Activated T-cell treated with anti-CD3 and anti-CD28 coated beads, Interleukin-2, amount 50 U/mL, for 24 hours (primary cell): Measurements from ENCODE around the gene IL17RC.

ENCODE experiments used
- DNase-seq: peaks from one replicate; pipeline ENCODE4 v3.0.0-alpha.2; 2020
- H3K27ac Mint-ChIP-seq: 2 replicates; pipeline ENCODE4 v1.8.0; 2020; ENCODE audit warnings: mild to moderate bottlenecking, mixed read lengths
- H3K27me3 Mint-ChIP-seq: 2 replicates; pipeline ENCODE4 v1.8.0; 2020; ENCODE audit warnings: mixed read lengths
- H3K36me3 Mint-ChIP-seq: 2 replicates; pipeline ENCODE4 v1.8.0; 2020; ENCODE audit warnings: low read depth, mixed read lengths
- H3K4me1 Mint-ChIP-seq: 2 replicates; pipeline ENCODE4 v1.8.0; 2020; ENCODE audit warnings: low read depth, mixed read lengths
- H3K4me3 Mint-ChIP-seq: 2 replicates; pipeline ENCODE4 v1.8.0; 2020; ENCODE audit warnings: mild to moderate bottlenecking, moderate library complexity, mixed read lengths
- H3K9me3 Mint-ChIP-seq: 2 replicates; pipeline ENCODE4 v1.8.0; 2020; ENCODE audit warnings: mixed read lengths

The IL17RC gene

DNA sequence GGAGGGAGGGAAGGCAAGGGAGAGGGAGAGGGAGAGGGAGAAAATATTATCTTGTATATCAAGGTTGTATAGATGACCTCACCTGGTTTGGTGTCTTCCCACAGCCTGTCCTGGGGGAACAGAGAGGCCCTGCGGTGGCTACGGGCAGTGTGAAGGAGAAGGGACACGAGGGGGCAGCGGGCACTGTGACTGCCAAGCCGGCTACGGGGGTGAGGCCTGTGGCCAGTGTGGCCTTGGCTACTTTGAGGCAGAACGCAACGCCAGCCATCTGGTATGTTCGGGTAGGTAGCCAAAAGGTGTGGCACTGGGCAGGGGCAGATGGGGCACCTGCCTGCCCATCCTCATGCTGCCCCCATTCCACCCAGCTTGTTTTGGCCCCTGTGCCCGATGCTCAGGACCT lies 23.8 kb downstream of the IL17RC start:
- no peak for DNase-seq
- H3K36me3 Mint-ChIP-seq: peaks cover 56% of the 10 kb centered on the region
- H3K27ac Mint-ChIP-seq: no peak overlapping the region
- H3K27me3 Mint-ChIP-seq: no peaks in the 10 kb centered on the region
- H3K4me1 Mint-ChIP-seq: peaks cover 11% of the 10 kb centered on the region
- no peak overlapping the region for H3K4me3 Mint-ChIP-seq
- H3K9me3 Mint-ChIP-seq: no peaks in the 10 kb centered on the region

- no peak for DNase-seq
- no peaks in the 10 kb centered on the region for H3K27me3 Mint-ChIP-seq
- H3K4me1 Mint-ChIP-seq: peaks cover 11% of the 10 kb centered on the region
- peak overlapping the region; percentile 34 for H3K27ac Mint-ChIP-seq
- H3K9me3 Mint-ChIP-seq: no peaks in the 10 kb centered on the region
- no peak overlapping the region for H3K4me3 Mint-ChIP-seq
- H3K36me3 Mint-ChIP-seq: peaks cover 52% of the 10 kb centered on the region
Measured at GRCh38 chr3:9942164-9942563, 25.3 kb downstream of the IL17RC start.

DNA sequence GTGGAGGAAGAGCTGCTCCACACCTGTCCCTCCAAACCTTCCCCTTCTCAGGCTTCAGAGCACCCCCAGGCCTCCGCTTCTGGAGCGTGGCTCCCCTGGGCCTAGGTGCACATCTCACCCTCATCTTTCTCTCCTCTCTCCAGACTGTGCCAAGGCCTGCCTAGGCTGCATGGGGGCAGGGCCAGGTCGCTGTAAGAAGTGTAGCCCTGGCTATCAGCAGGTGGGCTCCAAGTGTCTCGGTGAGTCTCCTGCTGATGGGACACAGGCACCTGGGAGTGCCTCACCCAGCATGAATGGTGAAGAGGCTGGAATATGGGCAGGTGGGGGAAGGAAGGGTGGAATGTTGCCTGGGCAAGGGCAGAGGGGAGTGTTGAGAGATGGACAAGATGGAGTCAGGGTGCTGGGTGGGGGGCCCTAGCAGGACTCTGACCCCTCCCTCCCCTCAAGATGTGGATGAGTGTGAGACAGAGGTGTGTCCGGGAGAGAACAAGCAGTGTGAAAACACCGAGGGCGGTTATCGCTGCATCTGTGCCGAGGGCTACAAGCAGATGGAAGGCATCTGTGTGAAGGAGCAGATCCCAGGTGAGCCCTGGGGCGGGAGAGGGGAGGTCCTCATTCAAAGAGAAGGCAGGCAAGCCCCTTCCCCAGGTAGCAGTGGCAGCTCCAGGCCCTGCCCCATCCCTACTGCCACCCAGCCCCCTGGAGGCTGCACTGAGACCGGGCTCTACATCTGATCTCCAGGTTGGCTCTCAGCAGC lies 26.2 kb downstream of the IL17RC start:
- H3K9me3 Mint-ChIP-seq: no peaks in the 10 kb centered on the region
- no peaks in the 10 kb centered on the region for H3K27me3 Mint-ChIP-seq
- no peak overlapping the region for H3K4me3 Mint-ChIP-seq
- peaks cover 47% of the 10 kb centered on the region for H3K36me3 Mint-ChIP-seq
- DNase-seq: no peak
- peak overlapping the region; percentile 20 for H3K27ac Mint-ChIP-seq
- H3K4me1 Mint-ChIP-seq: peaks cover 8% of the 10 kb centered on the region

DNA sequence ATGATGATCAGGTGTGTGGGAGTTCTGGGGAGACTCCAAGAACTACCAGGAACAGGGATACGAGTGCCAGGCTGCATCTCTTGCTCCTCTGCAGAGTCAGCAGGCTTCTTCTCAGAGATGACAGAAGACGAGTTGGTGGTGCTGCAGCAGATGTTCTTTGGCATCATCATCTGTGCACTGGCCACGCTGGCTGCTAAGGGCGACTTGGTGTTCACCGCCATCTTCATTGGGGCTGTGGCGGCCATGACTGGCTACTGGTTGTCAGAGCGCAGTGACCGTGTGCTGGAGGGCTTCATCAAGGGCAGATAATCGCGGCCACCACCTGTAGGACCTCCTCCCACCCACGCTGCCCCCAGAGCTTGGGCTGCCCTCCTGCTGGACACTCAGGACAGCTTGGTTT lies 27.4 kb downstream of the IL17RC start:
- Mint-ChIP-seq H3K36me3 (peaks cover 48% of the 10 kb centered on the region), H3K4me3 (no peak overlapping the region), H3K4me1 (peaks cover 8% of the 10 kb centered on the region), H3K9me3 (no peaks in the 10 kb centered on the region), H3K27ac (peak overlapping the region; percentile 57), H3K27me3 (no peaks in the 10 kb centered on the region)
- DNase-seq: no peak

DNA sequence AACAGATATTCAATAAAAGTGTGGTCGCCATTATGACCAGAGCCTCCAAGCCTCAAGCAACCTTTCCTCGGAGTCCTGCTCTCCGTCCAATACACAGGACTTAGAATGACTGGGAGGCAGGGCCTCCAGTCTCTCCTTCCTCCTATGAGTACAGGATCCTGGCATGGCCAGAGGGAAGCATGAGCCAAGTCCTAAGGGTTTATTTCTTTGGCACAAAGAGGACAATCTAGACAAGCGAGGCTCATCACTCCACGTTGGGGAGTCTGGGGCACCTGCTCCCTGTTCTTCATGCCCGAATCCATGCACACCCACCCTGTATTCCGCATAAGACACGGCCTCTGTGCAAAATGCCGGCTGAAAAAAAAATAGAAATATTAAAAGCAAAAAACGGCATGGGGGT lies 28.5 kb downstream of the IL17RC start:
- no peak for DNase-seq
- Mint-ChIP-seq H3K27ac (peak overlapping the region; percentile 67), H3K4me3 (peak overlapping the region; percentile 65), H3K4me1 (peaks cover 10% of the 10 kb centered on the region), H3K36me3 (peaks cover 51% of the 10 kb centered on the region), H3K27me3 (no peaks in the 10 kb centered on the region), H3K9me3 (no peaks in the 10 kb centered on the region)

DNA sequence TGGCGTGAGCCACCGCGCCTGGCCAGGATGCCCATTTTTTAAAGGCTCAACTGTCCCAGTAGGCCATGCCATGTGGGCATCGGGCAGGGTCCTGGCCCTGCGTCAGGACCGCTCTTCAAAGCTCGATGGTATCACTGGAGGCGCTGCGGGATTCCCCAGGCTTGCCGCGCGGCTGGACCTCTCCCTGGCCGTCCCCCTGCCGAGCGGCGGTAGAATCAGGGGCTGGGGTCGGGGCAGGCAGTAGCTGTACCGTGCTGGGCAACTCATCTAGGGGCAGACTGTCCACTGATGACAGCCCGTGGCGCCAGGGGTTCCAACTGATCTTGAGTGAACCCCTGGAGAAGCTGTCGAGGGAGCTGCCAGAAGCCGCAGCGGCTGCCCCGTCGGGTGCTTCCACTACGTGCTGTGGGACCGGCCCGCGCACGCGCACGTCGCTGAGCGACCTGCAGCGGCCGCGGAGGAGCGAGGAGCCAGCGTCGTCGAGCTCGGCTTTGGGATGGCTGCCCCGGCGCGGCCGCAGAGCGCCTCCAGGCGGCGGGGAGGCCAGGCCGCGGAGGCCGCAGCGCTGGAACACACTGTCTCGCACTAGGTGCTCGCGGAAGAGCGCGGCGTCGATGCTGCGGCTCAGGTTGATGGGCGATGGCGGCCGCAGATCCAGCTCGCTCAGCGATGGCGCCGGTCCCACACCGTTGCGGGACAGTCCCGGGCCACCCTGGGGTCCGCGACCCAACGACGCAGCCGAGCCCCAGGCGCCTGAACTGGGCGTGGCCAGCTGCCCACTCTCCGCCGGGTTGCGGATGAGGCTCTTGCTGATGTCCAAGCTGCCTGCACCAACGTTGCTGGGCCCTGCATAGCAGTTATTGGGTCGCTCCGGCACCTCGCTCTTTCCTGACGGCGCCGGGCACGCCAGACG lies 29.5 kb downstream of the IL17RC start:
- H3K4me3 Mint-ChIP-seq: peak overlapping the region; percentile 85
- H3K4me1 Mint-ChIP-seq: peaks cover 19% of the 10 kb centered on the region
- H3K9me3 Mint-ChIP-seq: no peaks in the 10 kb centered on the region
- no peaks in the 10 kb centered on the region for H3K27me3 Mint-ChIP-seq
- DNase-seq: peak; percentile 88
- peaks cover 44% of the 10 kb centered on the region for H3K36me3 Mint-ChIP-seq
- H3K27ac Mint-ChIP-seq: peak overlapping the region; percentile 92

DNA sequence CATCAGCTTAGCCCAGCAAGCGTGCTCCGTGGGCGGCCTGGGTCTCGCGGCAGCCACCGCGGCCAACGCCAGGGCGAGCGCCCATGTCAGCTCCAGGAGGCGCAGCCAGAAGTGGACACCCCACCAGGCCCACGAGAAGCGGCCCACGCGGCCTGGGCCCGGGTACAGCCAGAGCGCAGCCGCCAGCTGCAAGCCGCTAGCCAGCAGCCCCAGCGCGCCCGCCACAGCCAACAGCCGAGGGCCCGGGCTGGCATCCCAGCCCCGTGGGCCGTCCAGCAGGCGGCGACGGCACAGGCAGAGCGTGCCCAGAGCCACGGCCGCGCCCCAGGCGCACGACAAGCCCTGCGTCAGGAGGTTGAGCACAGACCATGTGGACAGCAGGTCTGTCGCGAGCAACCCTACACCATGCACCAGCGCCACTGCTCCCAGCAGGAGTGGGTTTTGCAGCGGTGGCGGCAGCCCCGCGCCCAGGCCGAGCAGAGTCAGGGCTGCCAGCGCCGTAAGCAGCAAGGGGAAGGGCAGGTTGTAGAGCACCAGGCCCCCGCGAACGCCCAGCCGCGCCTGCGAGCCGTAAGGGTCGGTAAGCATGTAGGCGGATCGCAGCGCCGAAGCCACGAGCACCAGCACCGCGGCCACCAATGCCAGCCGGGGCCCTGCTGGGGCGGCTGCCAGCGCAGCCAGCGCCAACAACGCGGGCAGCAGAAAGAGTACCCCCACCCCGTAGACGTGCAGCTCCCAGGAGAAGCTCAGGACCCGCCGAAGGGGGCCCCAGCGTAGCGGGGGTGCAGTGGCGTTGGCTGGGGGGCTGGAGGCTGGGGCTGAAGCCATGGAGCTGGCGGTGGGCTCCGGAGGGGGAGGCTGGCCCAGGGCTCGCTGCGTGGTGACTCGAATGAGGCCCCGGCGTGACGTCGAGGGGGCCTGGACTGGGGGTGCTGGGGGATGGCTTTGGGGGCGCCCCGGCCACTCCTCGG lies 30.4 kb downstream of the IL17RC start:
- Mint-ChIP-seq H3K4me3 (no peak overlapping the region), H3K9me3 (no peaks in the 10 kb centered on the region), H3K27ac (no peak overlapping the region), H3K4me1 (peaks cover 23% of the 10 kb centered on the region), H3K36me3 (peaks cover 40% of the 10 kb centered on the region), H3K27me3 (no peaks in the 10 kb centered on the region)
- no peak for DNase-seq

- Mint-ChIP-seq H3K9me3 (no peaks in the 10 kb centered on the region), H3K27me3 (no peaks in the 10 kb centered on the region), H3K27ac (no peak overlapping the region), H3K4me1 (peaks cover 23% of the 10 kb centered on the region), H3K36me3 (peaks cover 33% of the 10 kb centered on the region), H3K4me3 (no peak overlapping the region)
- DNase-seq: no peak
Measured at GRCh38 chr3:9948586-9948985, 31.7 kb downstream of the IL17RC start.

DNA sequence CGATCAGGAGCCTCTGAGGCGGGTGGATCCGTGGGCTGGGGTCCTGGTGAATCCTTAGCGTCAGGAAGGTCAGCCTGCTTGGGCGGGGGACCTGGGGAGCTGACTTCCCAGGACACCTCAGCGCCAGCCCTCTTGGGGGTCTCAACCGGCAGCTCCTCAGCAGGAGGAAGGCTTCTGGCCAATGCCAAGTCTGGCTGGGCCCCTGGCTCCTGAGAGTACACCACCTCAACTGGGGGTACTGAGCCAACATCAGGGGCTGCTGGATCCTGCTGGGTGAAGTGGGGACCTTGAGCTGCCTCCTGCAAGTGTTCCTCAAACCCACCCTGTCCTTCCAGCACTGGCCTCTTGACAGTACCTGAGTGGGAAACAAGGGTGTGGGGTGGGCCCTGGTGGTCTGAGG lies 32.2 kb downstream of the IL17RC start:
- H3K4me1 Mint-ChIP-seq: peaks cover 23% of the 10 kb centered on the region
- no peak overlapping the region for H3K27ac Mint-ChIP-seq
- no peak overlapping the region for H3K4me3 Mint-ChIP-seq
- no peaks in the 10 kb centered on the region for H3K9me3 Mint-ChIP-seq
- H3K27me3 Mint-ChIP-seq: no peaks in the 10 kb centered on the region
- no peak for DNase-seq
- H3K36me3 Mint-ChIP-seq: peaks cover 27% of the 10 kb centered on the region

- no peaks in the 10 kb centered on the region for H3K9me3 Mint-ChIP-seq
Measured at GRCh38 chr3:9949626-9950025, 32.7 kb downstream of the IL17RC start.

GRCh38 chr3:9951126-9951525 lies 34.2 kb downstream of the IL17RC start:
- DNase-seq: no peak

More at GRCh38 chr3:9949626-9950025, 32.7 kb downstream of the IL17RC start:
- no peak overlapping the region for H3K4me3 Mint-ChIP-seq
- no peak for DNase-seq
- H3K27ac Mint-ChIP-seq: no peak overlapping the region
- H3K27me3 Mint-ChIP-seq: no peaks in the 10 kb centered on the region
- peaks cover 23% of the 10 kb centered on the region for H3K4me1 Mint-ChIP-seq
- peaks cover 22% of the 10 kb centered on the region for H3K36me3 Mint-ChIP-seq

GRCh38 chr3:9951598-9951961 lies 34.7 kb downstream of the IL17RC start:
- no peaks in the 10 kb centered on the region for H3K9me3 Mint-ChIP-seq
- peaks cover 13% of the 10 kb centered on the region for H3K36me3 Mint-ChIP-seq
- DNase-seq: no peak
- peak overlapping the region; percentile 77 for H3K27ac Mint-ChIP-seq
- H3K27me3 Mint-ChIP-seq: no peaks in the 10 kb centered on the region
- H3K4me1 Mint-ChIP-seq: peaks cover 15% of the 10 kb centered on the region
- peak overlapping the region; percentile 81 for H3K4me3 Mint-ChIP-seq

More at GRCh38 chr3:9951126-9951525, 34.2 kb downstream of the IL17RC start:
- Mint-ChIP-seq H3K4me1 (peaks cover 17% of the 10 kb centered on the region), H3K27me3 (no peaks in the 10 kb centered on the region), H3K36me3 (peaks cover 15% of the 10 kb centered on the region), H3K4me3 (peak overlapping the region; percentile 81), H3K9me3 (no peaks in the 10 kb centered on the region), H3K27ac (peak overlapping the region; percentile 77)

GRCh38 chr3:9951962-9952805 lies 35.3 kb downstream of the IL17RC start, which contains the start of gene PRRT3:
PRRT3 (minus strand) TSS chr3:9952408; CDS start chr3:9950115, 2,293 bp downstream.
- Mint-ChIP-seq H3K36me3 (peaks cover 13% of the 10 kb centered on the region), H3K4me1 (peaks cover 15% of the 10 kb centered on the region), H3K9me3 (no peaks in the 10 kb centered on the region), H3K27me3 (no peaks in the 10 kb centered on the region), H3K4me3 (peak within 1 kb of the TSS; percentile 81), H3K27ac (peak within 1 kb of the TSS; percentile 77)
- DNase-seq: peak; percentile 78
